MM.1S (cell line): ENCODE data around the gene CBR4.
"Not testable (repeated sequence)": the region's sequence is repeated elsewhere in the genome, so short reads cannot be mapped to it uniquely, and the experiment has no call there.

ENCODE experiments used
- DNase-seq: peaks from one replicate; pipeline ENCODE4 v3.0.0-alpha.2; 2015
- H2AFZ ChIP-seq: fragments of 300-600 bp; sonication (generic); 2 replicates; pipeline ENCODE4 v1.6.0; 2016; ENCODE audit warnings: antibody characterized with exemption, low read length
- H3F3A ChIP-seq: fragments of 300-600 bp; sonication (generic); 2 replicates; pipeline ENCODE4 v1.6.1; 2016; ENCODE audit warnings: mild to moderate bottlenecking, antibody characterized with exemption, low read length, moderate library complexity, mixed read lengths; ENCODE audit not compliant: insufficient read depth
- H3K27ac ChIP-seq: fragments of 300-600 bp; sonication (generic); 2 replicates; pipeline ENCODE4 v1.5.1; 2016; ENCODE audit warnings: mild to moderate bottlenecking, low read length
- H3K27me3 ChIP-seq: fragments of 300-600 bp; sonication (generic); replicated peaks from 2 replicates; pipeline ENCODE4 v1.6.0; 2016; ENCODE audit warnings: low read length; ENCODE audit not compliant: insufficient read depth
- H3K36me3 ChIP-seq: fragments of 300-600 bp; sonication (generic); replicated peaks from 2 replicates; pipeline ENCODE4 v1.6.1; 2016; ENCODE audit warnings: mild to moderate bottlenecking, low read length, mixed read lengths; ENCODE audit not compliant: insufficient read depth
- H3K4me1 ChIP-seq: fragments of 300-600 bp; sonication (generic); 2 replicates; pipeline ENCODE4 v1.6.1; 2016; ENCODE audit warnings: low read length, mixed read lengths
- H3K4me2 ChIP-seq: fragments of 300-600 bp; sonication (generic); 2 replicates; pipeline ENCODE4 v1.6.0; 2016; ENCODE audit warnings: low read depth, low read length
- H3K4me3 ChIP-seq: fragments of 300-600 bp; sonication (generic); 2 replicates; pipeline ENCODE4 v1.5.1; 2016; ENCODE audit warnings: low read length, mixed read lengths
- H3K79me2 ChIP-seq: fragments of 300-600 bp; sonication (generic); 2 replicates; pipeline ENCODE4 v1.6.1; 2016; ENCODE audit warnings: mixed run types, low read length, mixed read lengths
- H3K9ac ChIP-seq: fragments of 300-600 bp; sonication (generic); 2 replicates; pipeline ENCODE4 v1.6.1; 2016; ENCODE audit warnings: low read length, mixed read lengths
- H3K9me2 ChIP-seq: fragments of 300-600 bp; sonication (generic); replicated peaks from 2 replicates; pipeline ENCODE4 v1.6.1; 2016; ENCODE audit warnings: mild to moderate bottlenecking, low read length, mixed read lengths; ENCODE audit not compliant: insufficient read depth
- H3K9me3 ChIP-seq: fragments of 300-600 bp; sonication (generic); replicated peaks from 2 replicates; pipeline ENCODE4 v1.6.1; 2016; ENCODE audit warnings: mild to moderate bottlenecking, low read length, mixed read lengths; ENCODE audit not compliant: insufficient read depth
- H4K20me1 ChIP-seq: fragments of 300-600 bp; sonication (generic); 2 replicates; pipeline ENCODE4 v1.6.1; 2016; ENCODE audit warnings: mild to moderate bottlenecking, low read length, moderate library complexity, mixed read lengths; ENCODE audit not compliant: insufficient read depth
- EZH2 ChIP-seq: fragments of 300-600 bp; sonication (generic); optimal IDR thresholded peaks from 2 replicates; pipeline ENCODE3; 2017; ENCODE audit warnings: low read depth, mild to moderate bottlenecking, antibody characterized with exemption, low read length, mixed read lengths
- EZH2phosphoT487 ChIP-seq: fragments of 300-600 bp; sonication (generic); IDR thresholded peaks from 2 replicates; pipeline ENCODE4 v1.6.1; 2018; ENCODE audit warnings: antibody characterized with exemption, low read length
- TF ChIP-seq, protein P1 (sequence below): fragments of 300-600 bp; sonication (generic); IDR thresholded peaks from 2 replicates; pipeline ENCODE4 v1.5.1; 2016; ENCODE audit warnings: antibody characterized with exemption, low read length, mixed read lengths

Gene CBR4

DNA sequence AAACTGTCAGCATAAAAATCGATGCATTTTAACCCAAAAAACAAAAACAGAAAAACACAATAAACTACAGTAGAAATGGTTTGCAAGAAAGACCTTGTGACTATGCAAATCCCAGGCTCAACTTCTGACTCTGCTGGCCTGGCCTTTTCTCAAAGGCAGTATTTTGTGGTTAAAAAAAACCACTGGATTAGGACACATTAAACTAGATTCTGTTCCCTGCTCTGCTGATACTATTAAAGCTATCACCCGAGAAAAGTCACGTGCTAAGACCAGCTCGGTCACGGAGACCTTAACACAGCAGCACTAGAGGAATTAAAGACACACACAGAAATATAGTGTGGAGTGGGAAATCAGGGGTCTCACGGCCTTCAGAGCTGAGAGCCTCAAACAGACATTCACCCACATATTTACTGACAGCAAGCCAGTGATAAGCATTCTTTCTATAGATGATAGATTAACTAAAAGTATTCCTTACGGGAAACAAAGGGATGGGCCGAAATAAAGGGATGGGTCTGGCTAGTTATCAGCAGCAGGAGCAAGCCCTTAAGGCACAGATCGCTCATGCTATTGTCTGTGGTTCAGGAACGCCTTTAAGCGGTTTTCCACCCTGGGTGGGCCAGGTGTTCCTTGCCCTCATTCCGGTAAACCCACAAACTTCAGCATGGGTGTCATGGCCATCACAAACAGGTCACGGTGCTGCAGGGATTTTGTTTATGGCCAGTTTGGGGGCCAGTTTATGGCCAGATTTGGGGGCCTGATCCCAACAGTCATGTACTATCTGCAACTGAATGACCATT, 16.1 kb downstream of the CBR4 start:
- no peak overlapping the region for H3K4me2 ChIP-seq
- H3K9me2 ChIP-seq, result no peaks in the 10 kb centered on the region
- H3K9me3 ChIP-seq, result no peaks in the 10 kb centered on the region
- no peaks in the 10 kb centered on the region for H3K4me1 ChIP-seq
- H3K4me3 ChIP-seq, result no peak overlapping the region
- no peaks in the 10 kb centered on the region for H3K79me2 ChIP-seq
- H2AFZ ChIP-seq, result no peak overlapping the region
- H4K20me1 ChIP-seq, result no peaks in the 10 kb centered on the region
- no peak overlapping the region for H3K27ac ChIP-seq
- H3F3A ChIP-seq, result no peaks in the 10 kb centered on the region
- DNase-seq, result no peak
- TF ChIP-seq EZH2 (no peak), EZH2phosphoT487 (no peak)
- TF ChIP-seq, protein P1, sequence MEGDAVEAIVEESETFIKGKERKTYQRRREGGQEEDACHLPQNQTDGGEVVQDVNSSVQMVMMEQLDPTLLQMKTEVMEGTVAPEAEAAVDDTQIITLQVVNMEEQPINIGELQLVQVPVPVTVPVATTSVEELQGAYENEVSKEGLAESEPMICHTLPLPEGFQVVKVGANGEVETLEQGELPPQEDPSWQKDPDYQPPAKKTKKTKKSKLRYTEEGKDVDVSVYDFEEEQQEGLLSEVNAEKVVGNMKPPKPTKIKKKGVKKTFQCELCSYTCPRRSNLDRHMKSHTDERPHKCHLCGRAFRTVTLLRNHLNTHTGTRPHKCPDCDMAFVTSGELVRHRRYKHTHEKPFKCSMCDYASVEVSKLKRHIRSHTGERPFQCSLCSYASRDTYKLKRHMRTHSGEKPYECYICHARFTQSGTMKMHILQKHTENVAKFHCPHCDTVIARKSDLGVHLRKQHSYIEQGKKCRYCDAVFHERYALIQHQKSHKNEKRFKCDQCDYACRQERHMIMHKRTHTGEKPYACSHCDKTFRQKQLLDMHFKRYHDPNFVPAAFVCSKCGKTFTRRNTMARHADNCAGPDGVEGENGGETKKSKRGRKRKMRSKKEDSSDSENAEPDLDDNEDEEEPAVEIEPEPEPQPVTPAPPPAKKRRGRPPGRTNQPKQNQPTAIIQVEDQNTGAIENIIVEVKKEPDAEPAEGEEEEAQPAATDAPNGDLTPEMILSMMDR, result no peak
- no peaks in the 10 kb centered on the region for H3K36me3 ChIP-seq
- H3K9ac ChIP-seq, result no peak overlapping the region
- H3K27me3 ChIP-seq, result no peaks in the 10 kb centered on the region

DNA sequence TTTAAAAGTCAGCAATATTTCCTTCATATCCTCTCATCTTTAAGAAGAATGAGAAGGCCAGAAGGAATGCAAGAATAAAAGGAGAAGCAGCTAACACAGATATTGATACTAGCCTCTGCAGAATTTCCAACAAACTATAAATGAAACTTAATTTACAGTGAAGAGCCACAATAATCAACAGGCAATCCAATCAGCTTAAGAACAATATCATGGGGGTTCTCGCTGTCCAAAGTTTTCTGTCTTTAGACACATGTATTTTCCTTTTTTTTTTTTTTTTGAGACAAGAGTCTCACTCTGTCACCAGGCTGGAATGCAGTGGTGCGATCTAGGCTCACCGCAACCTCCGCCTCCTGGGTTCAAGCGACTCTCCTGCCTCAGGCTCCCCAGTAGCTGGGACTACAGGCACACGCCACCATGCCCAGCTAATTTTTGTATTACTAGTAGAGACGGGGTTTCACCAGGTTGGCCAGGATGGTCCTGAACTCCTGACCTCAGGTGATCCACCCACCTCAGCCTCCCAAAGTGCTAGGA, 17.0 kb downstream of the CBR4 start:
- H3K36me3 ChIP-seq, H3K4me1 ChIP-seq, H2AFZ ChIP-seq, H3K9me2 ChIP-seq, DNase-seq, H3F3A ChIP-seq, H3K9ac ChIP-seq, H3K79me2 ChIP-seq, H3K27ac ChIP-seq, H3K9me3 ChIP-seq, H4K20me1 ChIP-seq, H3K4me3 ChIP-seq, H3K27me3 ChIP-seq, H3K4me2 ChIP-seq: not testable (repeated sequence)

DNA sequence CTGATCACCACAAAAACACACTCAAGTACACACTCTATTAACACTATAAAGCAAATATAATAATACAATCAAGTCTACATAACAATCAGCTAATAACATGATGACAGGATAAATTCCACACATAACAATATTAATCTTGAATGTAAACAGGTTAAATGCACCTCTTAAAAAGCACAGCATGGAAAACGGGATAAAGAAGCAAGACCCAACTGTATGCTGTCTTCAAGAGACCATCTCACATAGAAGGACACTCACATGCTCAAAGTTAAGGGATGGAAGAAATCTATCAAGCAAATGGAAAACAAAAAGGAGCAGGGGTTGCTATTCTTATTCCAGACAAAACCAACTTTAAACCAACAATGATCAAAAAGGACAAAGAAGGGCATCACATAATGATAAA, 28.1 kb downstream of the CBR4 start:
- TF ChIP-seq EZH2phosphoT487 (no peak), EZH2 (no peak)
- TF ChIP-seq, protein P1, result no peak
- H3K9me3 ChIP-seq, result no peaks in the 10 kb centered on the region
- no peaks in the 10 kb centered on the region for H3K4me1 ChIP-seq
- H3K27me3 ChIP-seq, result no peaks in the 10 kb centered on the region
- H2AFZ ChIP-seq, result no peak overlapping the region
- no peaks in the 10 kb centered on the region for H3K79me2 ChIP-seq
- H3K9ac ChIP-seq, result no peak overlapping the region
- H3K4me3 ChIP-seq, result no peak overlapping the region
- no peak overlapping the region for H3K27ac ChIP-seq
- H3F3A ChIP-seq, result no peaks in the 10 kb centered on the region
- H3K4me2 ChIP-seq, result no peak overlapping the region
- DNase-seq, result no peak
- no peaks in the 10 kb centered on the region for H4K20me1 ChIP-seq
- H3K36me3 ChIP-seq, result no peaks in the 10 kb centered on the region
- no peaks in the 10 kb centered on the region for H3K9me2 ChIP-seq

DNA sequence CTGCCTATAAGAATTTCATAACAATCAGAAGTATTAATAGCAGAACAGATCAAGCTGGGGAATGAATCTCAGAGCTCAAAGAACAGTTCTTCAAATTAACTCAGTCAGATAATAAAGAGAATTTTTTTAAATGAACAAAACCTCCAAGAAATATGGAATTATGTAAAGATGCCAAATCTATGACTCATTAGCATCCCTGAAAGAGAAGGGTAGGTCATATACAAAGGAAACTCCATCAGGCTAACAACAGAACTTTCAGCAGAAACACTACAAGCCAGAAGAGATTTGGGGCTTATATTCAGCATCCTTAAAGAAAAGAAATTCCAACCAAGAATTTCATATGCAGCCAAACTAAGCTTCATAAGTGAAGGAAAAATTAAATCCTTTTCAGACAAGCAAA, 28.6 kb downstream of the CBR4 start:
- Histone ChIP-seq H3K4me3 (no peak overlapping the region), H3K27me3 (no peaks in the 10 kb centered on the region), H3K9me3 (no peaks in the 10 kb centered on the region), H3K9ac (no peak overlapping the region), H3K36me3 (no peaks in the 10 kb centered on the region), H3K27ac (no peak overlapping the region), H3K79me2 (no peaks in the 10 kb centered on the region), H2AFZ (no peak overlapping the region), H3K9me2 (no peaks in the 10 kb centered on the region), H4K20me1 (no peaks in the 10 kb centered on the region), H3K4me1 (no peaks in the 10 kb centered on the region), H3F3A (no peaks in the 10 kb centered on the region), H3K4me2 (no peak overlapping the region)
- no peak for DNase-seq
- TF ChIP-seq EZH2, result no peak
- TF ChIP-seq, protein P1, result no peak
- no peak for TF ChIP-seq EZH2phosphoT487
